ENCODE data around the gene SSPN.

DNA sequence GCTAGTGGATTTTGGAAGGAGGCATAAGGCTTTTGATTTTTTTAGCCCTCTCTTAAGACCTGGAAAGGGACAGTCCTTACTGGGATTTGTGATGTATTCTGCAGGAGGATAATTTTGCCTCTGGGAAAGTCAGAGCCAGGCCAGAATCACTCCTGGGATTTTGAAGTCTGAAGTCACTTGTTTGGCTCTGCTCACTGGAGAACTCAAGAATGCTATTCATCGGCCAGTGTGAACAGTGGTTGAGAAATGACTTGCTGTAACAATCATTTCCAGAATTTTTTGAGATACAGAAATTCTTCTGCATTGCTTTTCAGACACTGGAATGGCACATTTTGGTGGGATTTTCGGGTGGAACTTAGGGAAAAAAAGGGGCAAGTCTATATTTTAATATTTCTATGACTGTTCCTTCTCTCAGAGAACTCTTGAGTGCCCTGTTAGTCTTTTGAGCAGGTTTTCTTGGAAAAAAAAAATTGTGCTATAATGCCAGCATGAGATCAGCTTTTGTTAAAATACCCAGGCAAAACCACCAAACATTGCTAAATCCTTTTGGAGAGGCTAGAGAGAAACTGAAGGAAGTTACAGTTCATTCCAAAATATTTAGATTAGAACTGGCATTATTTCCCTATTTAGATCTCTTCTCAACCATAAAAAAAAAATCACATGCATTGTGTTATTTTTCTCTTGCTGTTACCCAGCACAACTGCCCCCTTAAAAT is 44.5 kb upstream of the SSPN start:
- TF ChIP-seq, protein P1, sequence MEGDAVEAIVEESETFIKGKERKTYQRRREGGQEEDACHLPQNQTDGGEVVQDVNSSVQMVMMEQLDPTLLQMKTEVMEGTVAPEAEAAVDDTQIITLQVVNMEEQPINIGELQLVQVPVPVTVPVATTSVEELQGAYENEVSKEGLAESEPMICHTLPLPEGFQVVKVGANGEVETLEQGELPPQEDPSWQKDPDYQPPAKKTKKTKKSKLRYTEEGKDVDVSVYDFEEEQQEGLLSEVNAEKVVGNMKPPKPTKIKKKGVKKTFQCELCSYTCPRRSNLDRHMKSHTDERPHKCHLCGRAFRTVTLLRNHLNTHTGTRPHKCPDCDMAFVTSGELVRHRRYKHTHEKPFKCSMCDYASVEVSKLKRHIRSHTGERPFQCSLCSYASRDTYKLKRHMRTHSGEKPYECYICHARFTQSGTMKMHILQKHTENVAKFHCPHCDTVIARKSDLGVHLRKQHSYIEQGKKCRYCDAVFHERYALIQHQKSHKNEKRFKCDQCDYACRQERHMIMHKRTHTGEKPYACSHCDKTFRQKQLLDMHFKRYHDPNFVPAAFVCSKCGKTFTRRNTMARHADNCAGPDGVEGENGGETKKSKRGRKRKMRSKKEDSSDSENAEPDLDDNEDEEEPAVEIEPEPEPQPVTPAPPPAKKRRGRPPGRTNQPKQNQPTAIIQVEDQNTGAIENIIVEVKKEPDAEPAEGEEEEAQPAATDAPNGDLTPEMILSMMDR (conservative IDR thresholded peaks at IDR 0.05; ENCODE audit: low read depth in 2 of 2) = no peak
- TF ChIP-seq EZH2phosphoT487 (IDR thresholded peaks at IDR 0.05; ENCODE audit: unreplicated experiment) (no peak), REST (IDR thresholded peaks at IDR 0.05; ENCODE audit: unreplicated experiment) (no peak), POLR2AphosphoS5 (IDR thresholded peaks at IDR 0.05; ENCODE audit: low read depth) (no peak), ZNF331 (CRISPR knock-in tag; IDR thresholded peaks at IDR 0.05; ENCODE audit: low read depth) (no peak), EZH2 (IDR thresholded peaks at IDR 0.05; ENCODE audit: low read depth, unreplicated experiment) (no peak)
